ENCODE measurements around the gene CLSTN1.

Gene CLSTN1

GRCh38 chr1:9838946-9839345 lies 15.2 kb upstream of the CLSTN1 start:
- Histone ChIP-seq H3K9me3 (ENCODE audit: insufficient read depth, low read length) (no peaks in the 10 kb centered on the region), H3K27me3 (ENCODE audit: low read length) (no peaks in the 10 kb centered on the region), H2AFZ (ENCODE audit: low read depth, low read length, severe bottlenecking) (no peak overlapping the region), H3K36me3 (ENCODE audit: low read length) (no peaks in the 10 kb centered on the region), H4K20me1 (ENCODE audit: low read depth, low read length) (no peaks in the 10 kb centered on the region), H3K4me2 (ENCODE audit: low read depth, low read length, poor library complexity, severe bottlenecking) (no peak overlapping the region), H3K4me3 (ENCODE audit: insufficient read depth, low read length, poor library complexity, severe bottlenecking) (no peak overlapping the region), H3K9me2 (replicated peaks; ENCODE audit: insufficient read depth, low read length) (no peaks in the 10 kb centered on the region), H3K79me2 (ENCODE audit: insufficient read depth, low read length) (no peaks in the 10 kb centered on the region), H3K27ac (ENCODE audit: low read depth, low read length) (no peak overlapping the region), H3K9ac (ENCODE audit: low read length) (no peak overlapping the region), H3F3A (ENCODE audit: insufficient read depth) (no peaks in the 10 kb centered on the region)
- no peak for TF ChIP-seq CTCF (IDR thresholded peaks at IDR 0.05; ENCODE audit: insufficient read depth, low read length, poor library complexity, severe bottlenecking)
- no peak for TF ChIP-seq EZH2phosphoT487 (conservative IDR thresholded peaks at IDR 0.05; ENCODE audit: low read length)

DNA sequence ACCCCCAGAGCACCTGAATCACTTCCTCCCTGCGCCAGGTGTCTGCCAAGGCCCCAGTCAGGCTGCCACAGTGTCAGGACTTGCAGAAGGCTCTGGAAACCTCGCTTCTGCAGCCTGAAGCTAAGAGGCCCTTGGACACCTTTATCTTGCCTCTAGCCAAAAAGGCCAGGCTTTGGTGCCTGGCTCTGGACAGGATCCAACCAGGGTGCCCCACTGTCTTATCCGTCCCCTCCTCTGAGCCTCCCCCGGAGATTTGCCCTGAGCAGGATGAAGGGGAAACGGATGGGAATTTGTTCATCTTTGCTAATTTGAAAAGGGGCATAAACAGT lies 12.8 kb upstream of the CLSTN1 start:
- H3K4me3 ChIP-seq (ENCODE audit: insufficient read depth, low read length, poor library complexity, severe bottlenecking): no peak overlapping the region
- no peak overlapping the region for H3K4me2 ChIP-seq (ENCODE audit: low read depth, low read length, poor library complexity, severe bottlenecking)
- H3F3A ChIP-seq (ENCODE audit: insufficient read depth): no peaks in the 10 kb centered on the region
- no peaks in the 10 kb centered on the region for H3K79me2 ChIP-seq (ENCODE audit: insufficient read depth, low read length)
- no peaks in the 10 kb centered on the region for H3K27me3 ChIP-seq (ENCODE audit: low read length)
- H3K27ac ChIP-seq (ENCODE audit: low read depth, low read length): no peak overlapping the region
- H3K36me3 ChIP-seq (ENCODE audit: low read length): no peaks in the 10 kb centered on the region
- H2AFZ ChIP-seq (ENCODE audit: low read depth, low read length, severe bottlenecking): no peak overlapping the region
- H3K9me3 ChIP-seq (ENCODE audit: insufficient read depth, low read length): no peaks in the 10 kb centered on the region
- no peaks in the 10 kb centered on the region for H4K20me1 ChIP-seq (ENCODE audit: low read depth, low read length)
- no peak overlapping the region for H3K9ac ChIP-seq (ENCODE audit: low read length)
- TF ChIP-seq CTCF (IDR thresholded peaks at IDR 0.05; ENCODE audit: insufficient read depth, low read length, poor library complexity, severe bottlenecking): no peak
- no peak for TF ChIP-seq EZH2phosphoT487 (conservative IDR thresholded peaks at IDR 0.05; ENCODE audit: low read length)
- no peaks in the 10 kb centered on the region for H3K9me2 ChIP-seq (replicated peaks; ENCODE audit: insufficient read depth, low read length)

GRCh38 chr1:9835758-9836631 lies 12.2 kb upstream of the CLSTN1 start:
- Histone ChIP-seq H3K27ac (ENCODE audit: low read depth, low read length) (no peak overlapping the region), H3K27me3 (ENCODE audit: low read length) (no peaks in the 10 kb centered on the region), H2AFZ (ENCODE audit: low read depth, low read length, severe bottlenecking) (no peak overlapping the region)

More at GRCh38 chr1:9835758-9836631, 12.2 kb upstream of the CLSTN1 start:
- H3K9ac ChIP-seq (ENCODE audit: low read length): no peak overlapping the region
- TF ChIP-seq CTCF (IDR thresholded peaks at IDR 0.05; ENCODE audit: insufficient read depth, low read length, poor library complexity, severe bottlenecking): no peak
- no peak for TF ChIP-seq EZH2phosphoT487 (conservative IDR thresholded peaks at IDR 0.05; ENCODE audit: low read length)
- H3F3A ChIP-seq (ENCODE audit: insufficient read depth): no peaks in the 10 kb centered on the region
- H4K20me1 ChIP-seq (ENCODE audit: low read depth, low read length): no peaks in the 10 kb centered on the region
- H3K4me3 ChIP-seq (ENCODE audit: insufficient read depth, low read length, poor library complexity, severe bottlenecking): no peak overlapping the region
- no peaks in the 10 kb centered on the region for H3K9me2 ChIP-seq (replicated peaks; ENCODE audit: insufficient read depth, low read length)
- H3K79me2 ChIP-seq (ENCODE audit: insufficient read depth, low read length): no peaks in the 10 kb centered on the region
- no peaks in the 10 kb centered on the region for H3K9me3 ChIP-seq (ENCODE audit: insufficient read depth, low read length)
- H3K36me3 ChIP-seq (ENCODE audit: low read length): no peaks in the 10 kb centered on the region
- H3K4me2 ChIP-seq (ENCODE audit: low read depth, low read length, poor library complexity, severe bottlenecking): no peak overlapping the region
